H9 (cell line): ENCODE results near the gene KLHL20. TPM values are rescaled to one million over a fixed set of nuclear protein-coding genes. Genes with fewer than 3 reads are reported as not detected.

Source experiments
- DNase-seq: peaks from one replicate; pipeline ENCODE4 v3.0.0-alpha.2; 2017
- H2AFZ ChIP-seq: one replicate; pipeline ENCODE4 v1.6.1; 2013; ENCODE audit warnings: mild to moderate bottlenecking, low read length, control low read depth, moderate library complexity
- H2AK5ac ChIP-seq: 2 replicates; pipeline ENCODE4 v1.6.1; 2013; ENCODE audit warnings: low read length, control low read depth, mixed read lengths; ENCODE audit not compliant: insufficient read length
- H2BK120ac ChIP-seq: one replicate; pipeline ENCODE4 v1.6.1; 2013; ENCODE audit warnings: low read depth, mild to moderate bottlenecking, low read length, control low read depth, inconsistent platforms; ENCODE audit not compliant: poor library complexity, severe bottlenecking
- H2BK12ac ChIP-seq: 2 replicates; pipeline ENCODE4 v1.6.1; 2013; ENCODE audit warnings: low read length, control low read depth, mixed read lengths, low read depth; ENCODE audit not compliant: insufficient read length
- H2BK15ac ChIP-seq: 2 replicates; pipeline ENCODE4 v1.6.1; 2013; ENCODE audit warnings: low read depth, low read length, control low read depth
- H2BK20ac ChIP-seq: one replicate; pipeline ENCODE4 v1.6.1; 2013; ENCODE audit warnings: low read depth, mild to moderate bottlenecking, low read length, control low read depth, inconsistent platforms; ENCODE audit not compliant: poor library complexity, severe bottlenecking
- H2BK5ac ChIP-seq: 2 replicates; pipeline ENCODE4 v1.6.1; 2013; ENCODE audit warnings: low read length, control low read depth, mixed read lengths; ENCODE audit not compliant: insufficient read length
- H3K14ac ChIP-seq: 2 replicates; pipeline ENCODE4 v1.6.1; 2013; ENCODE audit warnings: low read length, control low read depth; ENCODE audit not compliant: insufficient read depth
- H3K18ac ChIP-seq: 2 replicates; pipeline ENCODE4 v1.6.1; 2013; ENCODE audit warnings: low read depth, mild to moderate bottlenecking, mixed read lengths, low read length, control low read depth; ENCODE audit not compliant: insufficient read length
- H3K23ac ChIP-seq: 2 replicates; pipeline ENCODE4 v1.6.1; 2013; ENCODE audit warnings: low read length, control low read depth, mixed read lengths, low read depth; ENCODE audit not compliant: insufficient read length
- H3K23me2 ChIP-seq: 2 replicates; pipeline ENCODE4 v1.6.1; 2013; ENCODE audit warnings: low read depth, mild to moderate bottlenecking, mixed read lengths, low read length, control low read depth; ENCODE audit not compliant: insufficient read length, poor library complexity, severe bottlenecking
- H3K27ac ChIP-seq: 2 replicates; pipeline ENCODE4 v1.5.1; 2013; ENCODE audit warnings: low read length, control low read depth, mixed read lengths, low read depth; ENCODE audit not compliant: insufficient read length
- H3K27me3 ChIP-seq: 2 replicates; pipeline ENCODE4 v1.6.1; 2013; ENCODE audit warnings: low read length, control low read depth, inconsistent platforms; ENCODE audit not compliant: insufficient read depth
- H3K4ac ChIP-seq: 2 replicates; pipeline ENCODE4 v1.6.1; 2013; ENCODE audit warnings: low read depth, mild to moderate bottlenecking, control low read depth, inconsistent platforms, low read length, moderate library complexity
- H3K4me1 ChIP-seq: 2 replicates; pipeline ENCODE4 v1.6.1; 2013; ENCODE audit warnings: low read length, control low read depth, inconsistent platforms; ENCODE audit not compliant: insufficient read depth
- H3K4me2 ChIP-seq: 2 replicates; pipeline ENCODE4 v1.6.1; 2013; ENCODE audit warnings: low read length, control low read depth, mixed read lengths; ENCODE audit not compliant: insufficient read length, insufficient read depth
- H3K56ac ChIP-seq: 2 replicates; pipeline ENCODE4 v1.6.1; 2013; ENCODE audit warnings: low read depth, mild to moderate bottlenecking, mixed read lengths, low read length, control low read depth; ENCODE audit not compliant: insufficient read length
- H3K79me1 ChIP-seq: 2 replicates; pipeline ENCODE4 v1.6.1; 2013; ENCODE audit warnings: low read depth, mild to moderate bottlenecking, moderate library complexity, low read length, control low read depth, inconsistent platforms; ENCODE audit not compliant: insufficient read depth, poor library complexity, severe bottlenecking
- H3K79me2 ChIP-seq: 2 replicates; pipeline ENCODE4 v1.6.1; 2013; ENCODE audit warnings: low read length, control low read depth, inconsistent platforms; ENCODE audit not compliant: insufficient read depth
- H3K9ac ChIP-seq: 2 replicates; pipeline ENCODE4 v1.6.1; 2013; ENCODE audit warnings: low read length, control low read depth, mixed read lengths; ENCODE audit not compliant: insufficient read length; ENCODE audit errors: extremely low read depth
- H3K9me3 ChIP-seq: one replicate; pipeline ENCODE4 v1.6.1; 2013; ENCODE audit warnings: low read depth, low read length, inconsistent platforms; ENCODE audit not compliant: control insufficient read depth
- H3T11ph ChIP-seq: one replicate; pipeline ENCODE4 v1.6.1; 2013; ENCODE audit warnings: mild to moderate bottlenecking, low read length, control low read depth, inconsistent platforms
- H4K20me1 ChIP-seq: one replicate; pipeline ENCODE4 v1.6.1; 2013; ENCODE audit not compliant: control insufficient read depth, insufficient read length, insufficient read depth
- H4K5ac ChIP-seq: 2 replicates; pipeline ENCODE4 v1.6.1; 2013; ENCODE audit warnings: low read depth, mild to moderate bottlenecking, mixed read lengths, low read length, control low read depth; ENCODE audit not compliant: insufficient read length
- H4K8ac ChIP-seq: replicated peaks from 2 replicates; pipeline ENCODE4 v1.6.1; 2013; ENCODE audit warnings: low read length, control low read depth, mixed read lengths, low read depth; ENCODE audit not compliant: insufficient read length
- H4K91ac ChIP-seq: 2 replicates; pipeline ENCODE4 v1.6.1; 2013; ENCODE audit warnings: low read depth, mild to moderate bottlenecking, moderate library complexity, mixed read lengths, low read length, control low read depth; ENCODE audit not compliant: insufficient read length
- H3K27ac Mint-ChIP-seq, 3 experiments: 2 replicates in 2 of 3; 3 replicates in 1 of 3; pipeline ENCODE4 v1.8.0; 2020 to 2021; ENCODE audit warnings: mixed read lengths in 3 of 3, mild to moderate bottlenecking in 1 of 3, moderate library complexity in 1 of 3
- H3K27me3 Mint-ChIP-seq: 2 replicates; pipeline ENCODE4 v1.8.0; 2021; ENCODE audit warnings: low read depth, mild to moderate bottlenecking, moderate library complexity, mixed read lengths
- H3K36me3 Mint-ChIP-seq, 3 experiments: 2 replicates in 2 of 3; 3 replicates in 1 of 3; pipeline ENCODE4 v1.8.0; 2020 to 2021; ENCODE audit warnings: low read depth in 3 of 3, mixed read lengths in 3 of 3; ENCODE audit not compliant: insufficient read depth in 1 of 3
- H3K4me1 Mint-ChIP-seq, 2 experiments: 2 replicates each; pipeline ENCODE4 v1.8.0; 2020; ENCODE audit warnings: mixed read lengths in 2 of 2
- H3K4me3 Mint-ChIP-seq, 2 experiments: 2 replicates in 1 of 2; 3 replicates in 1 of 2; pipeline ENCODE4 v1.8.0; 2020 to 2021; ENCODE audit warnings: mild to moderate bottlenecking in 2 of 2, mixed read lengths in 2 of 2, moderate library complexity in 1 of 2
- H3K9me3 Mint-ChIP-seq, 2 experiments: 2 replicates in 1 of 2; 3 replicates in 1 of 2; pipeline ENCODE4 v1.8.0; 2020; ENCODE audit warnings: mild to moderate bottlenecking in 2 of 2, mixed read lengths in 2 of 2, moderate library complexity in 1 of 2
- CTCF ChIP-seq: fragments of 200-600 bp; sonication (generic); conservative IDR thresholded peaks from 3 replicates; pipeline ENCODE4 v1.8.0; 2021; ENCODE audit warnings: antibody characterized with exemption, mild to moderate bottlenecking
- WGBS: extraction: QIAGEN DNeasy Blood & Tissue Kit; methylation state at CpG from one replicate; pipeline ENCODE4 v1.1.7; 2013; ENCODE audit warnings: missing lambda C conversion rate, low lambda C conversion rate, mixed read lengths; ENCODE audit not compliant: insufficient read length; ENCODE audit errors: extremely low coverage; 5-methylcytosine and 5-hydroxymethylcytosine counted together
- total RNA-seq: library from RNA; stranded (reverse); gene quantifications from 2 replicates; pipeline ENCODE4 v1.2.1, GENCODE V29; 2021

KLHL20 gene
- total RNA-seq, 1 experiment from 2014 or later = 12.2 TPM

DNA sequence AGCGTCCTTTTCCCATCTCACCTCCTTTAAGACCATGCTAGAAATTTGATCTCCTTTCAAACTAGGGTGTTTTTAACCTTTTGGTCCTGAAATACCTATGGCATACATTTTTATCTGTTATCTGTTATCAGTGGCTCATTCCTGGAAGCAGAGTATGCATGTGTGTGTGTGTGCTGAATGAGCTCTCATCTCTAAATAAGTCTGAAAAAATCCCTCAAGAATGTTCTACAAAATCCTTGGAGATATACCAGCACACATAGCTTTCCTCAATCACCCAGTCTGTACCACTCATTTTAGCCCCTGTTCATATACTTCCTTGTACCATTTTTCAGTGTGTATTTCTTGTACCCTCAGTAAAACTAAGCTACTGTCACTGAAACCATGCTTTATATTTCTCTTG is 103.7 kb downstream of the KLHL20 start:
- Histone ChIP-seq H3K79me2 (peaks cover 19% of the 10 kb centered on the region; the same call in 1 of the 2 replicates), H4K8ac (no peak overlapping the region), H3K23ac (no peak overlapping the region), H3K4ac (no peak overlapping the region), H2BK20ac (no peak overlapping the region), H3K23me2 (peaks cover 1% of the 10 kb centered on the region), H2BK15ac (no peak overlapping the region), H2AFZ (no peak overlapping the region), H3K9ac (no peak overlapping the region), H2AK5ac (no peak overlapping the region), H3K79me1 (peaks cover 4% of the 10 kb centered on the region), H3T11ph (no peak overlapping the region), H3K9me3 (no peaks in the 10 kb centered on the region), H2BK120ac (no peak overlapping the region), H4K5ac (no peak overlapping the region), H2BK5ac (no peak overlapping the region), H4K91ac (no peak overlapping the region), H3K56ac (no peak overlapping the region), H3K18ac (no peak overlapping the region), H3K27ac (no peak overlapping the region), H4K20me1 (no peaks in the 10 kb centered on the region), H3K14ac (no peak overlapping the region), H3K4me1 (no peaks in the 10 kb centered on the region; the same call in 1 of the 2 replicates), H2BK12ac (no peak overlapping the region), H3K4me2 (no peak overlapping the region), H3K27me3 (no peaks in the 10 kb centered on the region)
- DNase-seq = no peak
- Mint-ChIP-seq H3K4me3 (no peak overlapping the region), H3K9me3 (peaks cover 4 to 5% of the 10 kb centered on the region in 2 experiments; a peak in 3 of 5 replicates), H3K27me3 (no peaks in the 10 kb centered on the region), H3K36me3 (peaks cover 31 to 44% (median 36%) of the 10 kb centered on the region in 3 experiments), H3K4me1 (peaks cover 6% of the 10 kb centered on the region in 2 experiments), H3K27ac (no peak overlapping the region)
- TF ChIP-seq CTCF = no peak
- WGBS = no CpG with 5 or more reads among the region's 1 CpG
